HPDE6-E6E7 (cell line): Measurements from ENCODE around the gene LMBRD2.
A peak's percentile ranks its signal among the peaks of the same experiment; 100 is the strongest.
"Not testable (repeated sequence)": the region's sequence is repeated elsewhere in the genome, so short reads cannot be mapped to it uniquely, and the experiment has no call there.

Source experiments
- DNase-seq: peaks from one replicate; pipeline ENCODE4 v3.0.0; 2011; ENCODE audit warnings: missing footprints; ENCODE audit errors: extremely low spot score

Gene LMBRD2

DNA sequence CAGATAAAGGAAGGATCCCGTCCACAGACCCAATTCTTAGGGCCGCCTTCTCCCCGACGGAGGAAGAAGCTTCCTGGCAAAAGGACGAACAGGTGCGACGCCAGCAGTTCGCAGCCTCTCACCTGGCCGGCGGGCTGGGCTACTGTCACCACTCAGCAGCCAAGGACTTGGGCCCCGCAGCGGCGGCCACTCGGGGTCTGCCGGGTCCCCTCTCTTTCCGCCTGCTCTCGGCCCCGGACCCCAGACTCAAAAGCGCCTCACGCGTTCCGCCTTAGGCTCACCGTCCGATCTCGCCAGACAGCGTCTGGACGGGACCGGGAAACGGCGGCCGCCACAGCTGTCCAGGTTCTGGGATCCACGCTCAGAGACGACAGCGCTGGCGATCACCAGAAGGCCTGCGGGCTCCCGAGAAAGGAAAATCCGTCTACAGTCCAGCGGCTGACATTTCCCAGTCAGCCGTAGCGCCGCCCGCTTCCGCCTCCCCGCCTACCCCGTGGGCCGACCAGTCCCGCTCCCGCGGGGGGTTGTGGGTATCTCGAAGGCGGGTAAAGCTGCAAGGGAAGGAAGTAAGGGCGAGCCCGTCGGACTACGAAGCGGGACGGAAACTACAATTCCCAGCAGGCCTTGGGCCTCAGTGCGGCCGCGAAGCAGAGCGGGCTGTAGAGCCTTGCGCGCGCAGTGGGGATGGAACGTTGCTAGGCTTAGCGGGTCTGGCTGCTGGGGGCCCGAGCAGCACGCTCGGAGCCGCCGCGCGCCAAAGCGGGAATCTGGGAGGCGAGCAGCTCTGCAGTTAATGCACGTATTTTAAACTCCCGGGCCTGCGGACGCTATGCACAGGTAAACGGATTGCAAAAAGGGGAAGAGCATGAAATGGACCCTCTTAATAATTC lies at the start of gene LMBRD2, which contains the start of gene SKP2:
LMBRD2 (minus strand) TSS at position 454 of the 890 bp plus-strand sequence. CDS start 8,538 bp downstream, outside the sequence.
SKP2 (plus strand) TSS at position 678 of the 890 bp plus-strand sequence; CDS start at position 830, 152 bp downstream.
- peak; percentile 93 for DNase-seq

- peak; percentile 46 for DNase-seq
Measured at GRCh38 chr5:36200513-36200912, 48.8 kb upstream of the LMBRD2 start.

DNA sequence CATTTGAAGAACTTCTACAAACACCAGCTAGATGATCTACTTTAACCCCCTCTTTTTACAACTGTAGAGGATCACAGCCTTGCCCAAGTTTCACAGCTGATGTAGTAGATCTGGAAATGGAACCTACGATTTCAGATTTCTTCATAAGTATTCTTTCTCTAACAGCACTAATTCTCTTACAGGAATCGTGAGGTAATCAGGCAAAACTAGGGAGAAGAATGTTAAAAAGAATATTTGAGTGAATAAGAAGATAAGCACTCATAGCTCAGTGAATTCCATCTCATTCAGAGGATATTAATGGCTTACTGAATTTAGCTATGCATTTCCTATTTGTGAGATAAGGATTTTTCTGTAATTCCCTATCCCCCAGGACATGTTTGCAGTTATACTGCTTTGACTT lies 47.9 kb upstream of the LMBRD2 start:
- no peak for DNase-seq

- DNase-seq, result not testable (repeated sequence)
Measured at GRCh38 chr5:36198783-36199182, 47.1 kb upstream of the LMBRD2 start.

- no peak for DNase-seq
Measured at GRCh38 chr5:36198281-36198680, 46.6 kb upstream of the LMBRD2 start.

- DNase-seq, result no peak
Measured at GRCh38 chr5:36193746-36194145, 42.1 kb upstream of the LMBRD2 start.

GRCh38 chr5:36184408-36184807 lies 32.7 kb upstream of the LMBRD2 start:
- not testable (repeated sequence) for DNase-seq

DNA sequence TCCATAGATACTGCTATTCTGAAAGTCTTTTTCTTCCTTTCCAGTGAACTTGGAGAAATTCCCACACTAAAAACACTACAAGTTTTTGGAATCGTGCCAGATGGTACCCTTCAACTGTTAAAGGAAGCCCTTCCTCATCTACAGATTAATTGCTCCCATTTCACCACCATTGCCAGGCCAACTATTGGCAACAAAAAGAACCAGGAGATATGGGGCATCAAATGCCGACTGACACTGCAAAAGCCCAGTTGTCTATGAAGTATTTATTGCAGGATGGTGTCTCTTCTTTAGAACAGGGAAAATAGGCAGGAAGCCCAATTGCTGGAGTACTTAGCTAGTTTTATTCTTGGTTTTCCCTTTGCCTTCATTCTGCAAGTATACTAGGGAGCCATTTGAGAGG lies 30.1 kb upstream of the LMBRD2 start:
- no peak for DNase-seq

- DNase-seq, result no peak
Measured at GRCh38 chr5:36180556-36181350, 29.1 kb upstream of the LMBRD2 start.

DNA sequence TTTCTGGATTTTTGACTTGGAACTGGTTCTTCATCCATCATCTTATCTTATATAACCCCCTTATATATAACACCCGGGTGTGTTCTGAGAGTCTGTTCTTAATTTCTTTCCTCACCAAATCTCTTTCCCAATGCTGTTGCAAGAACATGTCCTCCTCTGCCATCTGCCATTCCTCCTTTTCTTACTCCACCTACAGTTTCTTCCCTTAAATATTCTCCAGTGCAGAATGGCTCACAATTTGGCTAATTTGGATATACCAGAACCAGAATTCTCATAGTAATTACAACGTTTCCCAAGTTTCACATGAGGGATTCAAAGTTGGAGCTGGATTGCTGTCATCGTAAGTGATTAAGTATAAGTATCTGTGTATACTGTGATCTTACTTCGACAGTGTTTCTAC lies 28.3 kb upstream of the LMBRD2 start:
- DNase-seq, result no peak

- DNase-seq, result no peak
Measured at GRCh38 chr5:36178524-36178890, 26.8 kb upstream of the LMBRD2 start.

- no peak for DNase-seq
Measured at GRCh38 chr5:36177715-36178523, 26.2 kb upstream of the LMBRD2 start.

DNA sequence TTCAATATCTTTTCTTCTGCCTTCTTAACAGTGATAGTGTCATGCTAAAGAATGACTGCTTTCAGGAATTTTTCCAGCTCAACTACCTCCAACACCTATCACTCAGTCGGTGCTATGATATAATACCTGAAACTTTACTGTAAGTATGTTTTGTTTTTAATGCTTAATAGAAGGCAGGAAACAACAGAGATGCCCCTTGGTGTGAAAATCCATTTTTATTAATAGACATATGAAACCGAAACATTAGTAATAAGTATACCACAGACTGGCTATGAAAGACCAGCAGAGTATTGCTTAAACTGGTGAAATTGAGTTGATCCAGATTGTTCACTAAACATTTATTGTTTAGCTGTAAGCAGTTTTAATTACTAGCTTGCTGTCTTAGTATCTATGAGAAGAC lies 25.5 kb upstream of the LMBRD2 start:
- no peak for DNase-seq

GRCh38 chr5:36175043-36175442 lies 23.4 kb upstream of the LMBRD2 start:
- DNase-seq, result no peak

GRCh38 chr5:36174119-36174518 lies 22.4 kb upstream of the LMBRD2 start:
- DNase-seq, result no peak

DNA sequence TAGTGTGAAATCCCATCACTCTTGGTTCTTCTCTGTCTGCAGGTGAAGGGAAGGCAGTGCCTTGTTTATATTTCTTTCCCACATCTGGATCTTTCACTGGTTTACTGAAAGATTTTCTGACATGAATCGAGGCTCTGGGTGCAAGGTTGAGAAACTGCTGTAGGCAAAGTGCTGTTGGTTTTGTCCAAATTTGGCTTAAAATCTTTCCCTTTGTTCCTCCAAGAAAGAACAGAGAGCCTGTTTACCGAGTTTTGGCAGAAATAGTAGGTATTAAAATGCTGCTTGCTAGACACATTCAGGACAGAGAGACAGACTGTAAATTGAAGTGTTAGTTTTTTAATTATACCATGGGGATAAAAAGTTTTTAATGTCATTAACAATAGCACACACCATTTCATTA lies 21.7 kb upstream of the LMBRD2 start:
- DNase-seq, result no peak

- DNase-seq, result no peak
Measured at GRCh38 chr5:36172599-36172998, 20.9 kb upstream of the LMBRD2 start.

GRCh38 chr5:36170832-36171424 lies 19.2 kb upstream of the LMBRD2 start:
- no peak for DNase-seq

DNA sequence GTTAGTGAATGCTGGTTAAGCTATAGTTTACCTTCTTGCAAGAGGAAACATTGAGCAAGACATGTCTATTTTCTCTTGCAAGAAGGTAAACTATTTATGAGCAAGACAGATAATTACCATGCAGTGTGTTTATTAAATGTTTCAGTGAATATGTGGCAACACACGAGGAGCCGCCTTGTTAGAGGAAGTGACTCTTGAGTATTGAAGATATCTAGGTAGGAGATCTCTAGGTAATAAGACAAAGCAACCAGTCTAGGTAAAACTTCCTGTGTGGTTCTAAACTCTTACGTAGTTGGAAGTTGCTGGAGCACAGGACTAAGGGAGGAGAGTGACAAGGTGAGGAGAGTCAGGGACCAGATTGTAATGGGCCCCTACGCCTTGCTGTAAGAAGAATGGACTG lies 17.1 kb upstream of the LMBRD2 start:
- no peak for DNase-seq

DNA sequence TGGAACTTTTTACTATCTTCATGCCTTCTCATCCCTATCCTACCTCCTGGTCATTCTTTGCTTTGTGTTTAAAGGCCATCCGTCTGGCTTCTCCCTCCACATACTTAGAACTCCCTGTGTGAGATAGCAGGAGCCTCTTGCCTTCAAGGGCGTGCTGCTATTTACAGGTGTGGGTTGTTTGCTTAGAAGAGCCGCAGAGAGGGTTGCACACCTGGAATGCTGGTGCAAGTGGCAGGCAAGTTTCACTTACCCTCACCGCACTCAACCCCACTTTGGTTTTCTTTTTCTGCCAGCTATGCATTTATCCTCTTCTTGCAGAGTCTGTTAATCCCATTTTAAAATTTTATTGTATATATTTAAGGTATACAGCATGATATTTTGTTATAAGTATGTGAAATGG lies 12.8 kb upstream of the LMBRD2 start:
- no peak for DNase-seq

GRCh38 chr5:36162810-36163486 lies 11.3 kb upstream of the LMBRD2 start:
- DNase-seq, result no peak
